HepG2 (cell line): ENCODE measurements around the gene EHD4. TPM values are rescaled to one million over a fixed set of nuclear protein-coding genes. Genes with fewer than 3 reads are reported as not detected.
A peak's percentile ranks its signal among the peaks of the same experiment; 100 is the strongest.

ENCODE experiments used
- DMTF1 ChIP-seq: sonication (generic); formaldehyde crosslinking; IDR thresholded peaks from 2 replicates; pipeline ENCODE4 v1.4.0; 2020; ENCODE audit warnings: mild to moderate bottlenecking, missing genetic modification reagents
- GATA4 ChIP-seq: sonication (generic); IDR thresholded peaks from 2 replicates; pipeline ENCODE4 v1.6.1; 2016; ENCODE audit warnings: antibody characterized with exemption, low read depth, borderline replicate concordance
- HOXA5 ChIP-seq: sonication (generic); formaldehyde crosslinking; IDR thresholded peaks from 2 replicates; pipeline ENCODE4 v1.4.0; 2020; ENCODE audit warnings: missing genetic modification reagents
- KDM2A ChIP-seq: sonication (generic); formaldehyde crosslinking; IDR thresholded peaks from 2 replicates; pipeline ENCODE4 v1.4.0; 2020; ENCODE audit warnings: low read depth, missing genetic modification reagents, borderline replicate concordance
- MAFF ChIP-seq: IDR thresholded peaks from 2 replicates; pipeline ENCODE4 v1.6.1; 2011; ENCODE audit warnings: low read depth, low read length, improper control_type of control experiment
- MYC ChIP-seq: sonication (generic); formaldehyde crosslinking; IDR thresholded peaks from 2 replicates; pipeline ENCODE4 v1.9.0; 2021; ENCODE audit warnings: missing genetic modification reagents, borderline replicate concordance
- NBN ChIP-seq: fragments of 450-650 bp; conservative IDR thresholded peaks from 2 replicates; pipeline ENCODE4 v1.6.1; 2017
- NFAT5 ChIP-seq: sonication (generic); formaldehyde crosslinking; IDR thresholded peaks from 2 replicates; pipeline ENCODE4 v1.4.0; 2020; ENCODE audit warnings: missing genetic modification reagents
- SCMH1 ChIP-seq: sonication (generic); formaldehyde crosslinking; IDR thresholded peaks from 2 replicates; pipeline ENCODE4 v1.9.0; 2021; ENCODE audit warnings: missing genetic modification reagents, mild to moderate bottlenecking, borderline replicate concordance
- TBL1XR1 ChIP-seq: fragments of 150-350 bp; IDR thresholded peaks from 2 replicates; pipeline ENCODE4 v1.6.1; 2014; ENCODE audit warnings: borderline replicate concordance, low read length; ENCODE audit not compliant: partially characterized antibody
- XRCC5 ChIP-seq: fragments of 200-400 bp; formaldehyde crosslinking; optimal IDR thresholded peaks from 2 replicates; pipeline ENCODE3; 2017; ENCODE audit warnings: mild to moderate bottlenecking, low read length
- ZFP62 ChIP-seq: sonication (generic); formaldehyde crosslinking; IDR thresholded peaks from 2 replicates; pipeline ENCODE4 v1.4.0; 2020; ENCODE audit warnings: missing genetic modification reagents
- ZNF18 ChIP-seq: sonication (generic); formaldehyde crosslinking; IDR thresholded peaks from 2 replicates; pipeline ENCODE4 v1.8.0; 2022; ENCODE audit warnings: mild to moderate bottlenecking, missing genetic modification reagents; ENCODE audit not compliant: insufficient replicate concordance
- ZNF331 ChIP-seq: sonication (generic); formaldehyde crosslinking; IDR thresholded peaks from 2 replicates; pipeline ENCODE4 v1.4.0; 2020; ENCODE audit warnings: missing genetic modification reagents
- ZNF362 ChIP-seq: sonication (generic); formaldehyde crosslinking; IDR thresholded peaks from 2 replicates; pipeline ENCODE4 v1.4.0; 2020; ENCODE audit warnings: missing genetic modification reagents, mild to moderate bottlenecking, borderline replicate concordance
- ZNF382 ChIP-seq: sonication (generic); formaldehyde crosslinking; IDR thresholded peaks from 2 replicates; pipeline ENCODE4 v1.5.0; 2020; ENCODE audit warnings: missing genetic modification reagents, mild to moderate bottlenecking, borderline replicate concordance
- ZNF513 ChIP-seq: sonication (generic); formaldehyde crosslinking; conservative IDR thresholded peaks from 2 replicates; pipeline ENCODE4 v1.5.0; 2020; ENCODE audit warnings: missing genetic modification reagents
- polyA plus RNA-seq, 8 experiments: library from polyadenylated mRNA; depleted of rRNA in 3 of 8; stranded (reverse) in 7 of 8; unstranded in 1 of 8; fragments of >200 nt; fragmentation: Illumina TruSeq in 4 of 8; extraction: Trizol in 4 of 8; gene quantifications; 2 replicates each; pipeline versions ENCODE4 v1.2.1 to v1.2.3, GENCODE V29; 2011 to 2016; ENCODE audit warnings: low read depth in 4 of 8, missing spikeins in 1 of 8, mixed read lengths in 1 of 8; ENCODE audit not compliant: insufficient read depth in 1 of 8
- total RNA-seq, 5 experiments: library from RNA; depleted of rRNA; stranded (reverse); fragments of >200 nt; fragmentation: Illumina TruSeq; extraction: Trizol; gene quantifications; 2 replicates each; pipeline ENCODE4 v1.2.3, GENCODE V29; 2016; ENCODE audit warnings: low read depth in 1 of 5

The EHD4 gene
- total and polyA plus RNA-seq, 2 of the 13 experiments (the other 11 are each of a cell fraction or from before 2014, with no cell fraction given) = 3.1 to 4.8 TPM

- TF ChIP-seq ZNF513 (0 out of 2 replicates have a peak, but pooled peaks have one; percentile 63), KDM2A (CRISPR knock-in tag) (peak; percentile 57; the same call in 1 of the 2 replicates), DMTF1 (CRISPR knock-in tag) (no peak), SCMH1 (CRISPR knock-in tag) (no peak), NFAT5 (CRISPR knock-in tag) (no peak), ZNF382 (CRISPR knock-in tag) (no peak), ZFP62 (CRISPR knock-in tag) (no peak), ZNF18 (CRISPR knock-in tag) (no peak), MYC (CRISPR knock-in tag) (peak; percentile 36; the same call in 1 of the 2 replicates), NBN (no peak), ZNF331 (CRISPR knock-in tag) (no peak), GATA4 (no peak), ZNF362 (no peak), MAFF (no peak), XRCC5 (peak; percentile 51), HOXA5 (0 out of 2 replicates have a peak, but pooled peaks have one; percentile 39), TBL1XR1 (no peak)
Observed at GRCh38 chr15:41989573-41990242, 17.4 kb upstream of the EHD4 start (continued).
